Kidney (tissue), 22 donors: Measurements from ENCODE around the gene REV3L. TPM values are rescaled to one million over a fixed set of nuclear protein-coding genes. Genes with fewer than 3 reads are reported as not detected.
A peak's percentile ranks its signal among the peaks of the same experiment; 100 is the strongest.

Experiments used
- DNase-seq, 5 donors: peaks; one replicate each; pipeline ENCODE4 v3.0.0-alpha.2; 2013 to 2020
- FAIRE-seq: peaks from 2 replicates; lab custom pipeline; 2012; peaks lifted over from hg19 to GRCh38; lab: Jason Lieb, UNC
- H3K27ac ChIP-seq, 2 donors: one replicate each; pipeline ENCODE4 v1.7.0; 2013; ENCODE audit warnings: low read depth in 2 of 2, low read length in 2 of 2, inconsistent platforms in 1 of 2
- H3K27me3 ChIP-seq: one replicate; pipeline ENCODE4 v1.7.1; 2013; ENCODE audit warnings: low read length, inconsistent platforms; ENCODE audit not compliant: control insufficient read depth, insufficient read depth
- H3K36me3 ChIP-seq, 3 donors: one replicate each; pipeline versions ENCODE4 v1.7.0 to v1.7.1; 2013; ENCODE audit warnings: low read length in 3 of 3, control low read depth in 1 of 3, inconsistent platforms in 1 of 3; ENCODE audit not compliant: insufficient read depth in 3 of 3, control insufficient read depth in 2 of 3
- H3K4me1 ChIP-seq, 3 donors: one replicate each; pipeline versions ENCODE4 v1.7.0 to v1.7.1; 2013; ENCODE audit warnings: low read length in 3 of 3, inconsistent platforms in 1 of 3, low read depth in 1 of 3; ENCODE audit not compliant: control insufficient read depth in 2 of 3, insufficient read depth in 2 of 3
- H3K4me3 ChIP-seq, 3 donors: one replicate each; pipeline versions ENCODE4 v1.7.0 to v1.8.1; 2013; ENCODE audit warnings: low read length in 3 of 3, control low read depth in 1 of 3, inconsistent platforms in 1 of 3
- H3K9ac ChIP-seq, 3 donors: one replicate each; pipeline versions ENCODE4 v1.7.0 to v1.7.1; 2013; ENCODE audit warnings: low read length in 3 of 3, control low read depth in 1 of 3, inconsistent platforms in 1 of 3
- H3K9me3 ChIP-seq, 3 donors: one replicate each; pipeline versions ENCODE4 v1.7.0 to v1.7.1; 2013; ENCODE audit warnings: low read length in 3 of 3, control low read depth in 1 of 3, inconsistent platforms in 1 of 3; ENCODE audit not compliant: control insufficient read depth in 2 of 3, insufficient read depth in 1 of 3
- intact Hi-C: fragments of 100-400 bp; cut with DNase I; formaldehyde crosslinking; loops from one replicate; pipeline ENCODE4 v1.11.1; 2022
- long read RNA-seq, 10 donors: library from polyadenylated mRNA in 1 of 10; unstranded in 1 of 10; transcript quantifications; one replicate each; pipeline ENCODE4 v2.0.0 and lab custom pipeline, GENCODE V29; 2021 to 2026
- polyA plus RNA-seq: library from polyadenylated mRNA; stranded (reverse); fragments of 350-450 nt; fragmentation: Illumina TruSeq; extraction: RNeasy Lipid Tissue Mini Kit (QIAGEN cat#74804); gene quantifications from one replicate; pipeline ENCODE4 v1.2.3, GENCODE V29; 2014; ENCODE audit warnings: low read depth, low replicate concordance; ENCODE audit not compliant: insufficient read depth
- total RNA-seq: library from RNA; stranded (reverse); fragmentation: NEBNext Ultra II Directional; extraction: Animal tissue kit (Norgen Biotek cat#: 25700); gene quantifications from one replicate; pipeline ENCODE4 v1.2.1, GENCODE V29; 2021
- TF ChIP-seq, protein P1 (sequence below): IDR thresholded peaks from 3 replicates; pipeline ENCODE4 v1.5.1; 2012; ENCODE audit warnings: mild to moderate bottlenecking, moderate library complexity, borderline replicate concordance; ENCODE audit not compliant: insufficient read depth; ENCODE audit errors: extremely low read depth
- donor health status: control.
- donor health status: control.
- donor health status: control.
- donor health status: control.
- donor health status: control.
- donor health status: DM: yes; HTN: yes; CAD: no.
- donor health status: Normal renal cell carcinoma (clear cell type).

The REV3L gene, protein sequence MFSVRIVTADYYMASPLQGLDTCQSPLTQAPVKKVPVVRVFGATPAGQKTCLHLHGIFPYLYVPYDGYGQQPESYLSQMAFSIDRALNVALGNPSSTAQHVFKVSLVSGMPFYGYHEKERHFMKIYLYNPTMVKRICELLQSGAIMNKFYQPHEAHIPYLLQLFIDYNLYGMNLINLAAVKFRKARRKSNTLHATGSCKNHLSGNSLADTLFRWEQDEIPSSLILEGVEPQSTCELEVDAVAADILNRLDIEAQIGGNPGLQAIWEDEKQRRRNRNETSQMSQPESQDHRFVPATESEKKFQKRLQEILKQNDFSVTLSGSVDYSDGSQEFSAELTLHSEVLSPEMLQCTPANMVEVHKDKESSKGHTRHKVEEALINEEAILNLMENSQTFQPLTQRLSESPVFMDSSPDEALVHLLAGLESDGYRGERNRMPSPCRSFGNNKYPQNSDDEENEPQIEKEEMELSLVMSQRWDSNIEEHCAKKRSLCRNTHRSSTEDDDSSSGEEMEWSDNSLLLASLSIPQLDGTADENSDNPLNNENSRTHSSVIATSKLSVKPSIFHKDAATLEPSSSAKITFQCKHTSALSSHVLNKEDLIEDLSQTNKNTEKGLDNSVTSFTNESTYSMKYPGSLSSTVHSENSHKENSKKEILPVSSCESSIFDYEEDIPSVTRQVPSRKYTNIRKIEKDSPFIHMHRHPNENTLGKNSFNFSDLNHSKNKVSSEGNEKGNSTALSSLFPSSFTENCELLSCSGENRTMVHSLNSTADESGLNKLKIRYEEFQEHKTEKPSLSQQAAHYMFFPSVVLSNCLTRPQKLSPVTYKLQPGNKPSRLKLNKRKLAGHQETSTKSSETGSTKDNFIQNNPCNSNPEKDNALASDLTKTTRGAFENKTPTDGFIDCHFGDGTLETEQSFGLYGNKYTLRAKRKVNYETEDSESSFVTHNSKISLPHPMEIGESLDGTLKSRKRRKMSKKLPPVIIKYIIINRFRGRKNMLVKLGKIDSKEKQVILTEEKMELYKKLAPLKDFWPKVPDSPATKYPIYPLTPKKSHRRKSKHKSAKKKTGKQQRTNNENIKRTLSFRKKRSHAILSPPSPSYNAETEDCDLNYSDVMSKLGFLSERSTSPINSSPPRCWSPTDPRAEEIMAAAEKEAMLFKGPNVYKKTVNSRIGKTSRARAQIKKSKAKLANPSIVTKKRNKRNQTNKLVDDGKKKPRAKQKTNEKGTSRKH (N-terminal part only)
- 30.0 TPM for total RNA-seq
- 4.4 TPM for polyA plus RNA-seq
- long read RNA-seq, donor 1, result 0 reads
- long read RNA-seq, donor 2, result 0 reads
- long read RNA-seq, donor 3, result 0 reads
- long read RNA-seq, donor 4, result 0 reads
- long read RNA-seq, donor 5, result 0 reads
- long read RNA-seq, donor 6, result 0 reads
- long read RNA-seq, donor 7, partial matches to known transcripts, result 11 of 29 reads
- long read RNA-seq, donor 7, other reads (novel, unspliced or antisense), result 18 of 29 reads
- long read RNA-seq, donor 8, partial matches to known transcripts, result 5 of 5 reads
- long read RNA-seq, donor 8, other reads (novel, unspliced or antisense), result 0 of 5 reads
- long read RNA-seq, donor 9, result 0 reads
- long read RNA-seq, donor 10, partial matches to known transcripts, result 6 of 6 reads
- long read RNA-seq, donor 10, other reads (novel, unspliced or antisense), result 0 of 6 reads

DNA sequence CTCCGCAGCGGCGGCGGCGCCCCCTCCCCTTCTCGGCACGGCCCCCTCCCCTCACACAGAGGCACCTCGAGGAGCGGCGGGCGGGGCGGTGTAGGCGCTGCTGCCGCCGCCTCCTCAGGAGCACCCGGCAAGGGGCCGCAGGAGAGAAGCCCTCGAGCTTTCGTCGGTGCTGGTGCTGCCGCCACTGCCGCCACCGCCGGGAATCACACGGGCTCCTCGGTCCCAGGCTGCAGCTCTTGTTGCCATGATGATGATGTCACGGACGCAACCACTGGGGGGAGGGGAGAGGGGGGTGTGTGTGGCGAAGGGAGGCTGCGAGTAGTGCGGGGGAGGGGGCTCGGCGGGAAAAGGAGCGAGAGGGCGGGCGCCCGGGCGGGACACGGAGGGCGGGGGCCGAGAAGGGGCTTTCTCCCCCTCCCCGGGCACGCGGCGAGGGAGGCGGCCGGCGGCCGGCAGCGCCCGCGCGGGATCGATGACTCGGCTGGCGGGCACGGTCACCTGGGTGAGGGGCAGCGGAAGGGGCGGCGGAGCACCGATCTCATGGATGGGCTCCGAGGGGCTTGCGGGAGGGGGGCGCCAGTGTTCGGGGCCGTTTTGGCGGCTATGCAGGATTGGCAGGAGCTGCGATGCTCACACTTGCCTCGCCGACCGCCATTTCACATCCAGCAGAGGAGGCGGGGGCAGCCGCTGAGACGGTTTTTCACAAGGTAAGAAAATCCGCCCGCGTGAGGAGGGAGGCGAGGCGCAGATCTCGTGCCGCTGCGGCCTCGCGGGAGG lies at the start of gene REV3L:
Gene REV3L, minus strand, starts transcription at position 260 of the 777 bp plus-strand sequence. CDS start 330 bp downstream, outside the sequence.
- peak within 1 kb of the TSS; percentile 99 to 100 for H3K27ac ChIP-seq
- peaks cover 4 to 15% (median 12%) of the 10 kb centered on the region in 3 donors for H3K4me1 ChIP-seq
- H3K9me3 ChIP-seq, result no peaks in the 10 kb centered on the region
- no peak for FAIRE-seq
- peak; percentile 95 to 97 (median 96) for DNase-seq
- H3K4me3 ChIP-seq, result peak within 1 kb of the TSS; percentile 88 to 98 (median 90)
- H3K27me3 ChIP-seq, result no peaks in the 10 kb centered on the region
- TF ChIP-seq, protein P1, sequence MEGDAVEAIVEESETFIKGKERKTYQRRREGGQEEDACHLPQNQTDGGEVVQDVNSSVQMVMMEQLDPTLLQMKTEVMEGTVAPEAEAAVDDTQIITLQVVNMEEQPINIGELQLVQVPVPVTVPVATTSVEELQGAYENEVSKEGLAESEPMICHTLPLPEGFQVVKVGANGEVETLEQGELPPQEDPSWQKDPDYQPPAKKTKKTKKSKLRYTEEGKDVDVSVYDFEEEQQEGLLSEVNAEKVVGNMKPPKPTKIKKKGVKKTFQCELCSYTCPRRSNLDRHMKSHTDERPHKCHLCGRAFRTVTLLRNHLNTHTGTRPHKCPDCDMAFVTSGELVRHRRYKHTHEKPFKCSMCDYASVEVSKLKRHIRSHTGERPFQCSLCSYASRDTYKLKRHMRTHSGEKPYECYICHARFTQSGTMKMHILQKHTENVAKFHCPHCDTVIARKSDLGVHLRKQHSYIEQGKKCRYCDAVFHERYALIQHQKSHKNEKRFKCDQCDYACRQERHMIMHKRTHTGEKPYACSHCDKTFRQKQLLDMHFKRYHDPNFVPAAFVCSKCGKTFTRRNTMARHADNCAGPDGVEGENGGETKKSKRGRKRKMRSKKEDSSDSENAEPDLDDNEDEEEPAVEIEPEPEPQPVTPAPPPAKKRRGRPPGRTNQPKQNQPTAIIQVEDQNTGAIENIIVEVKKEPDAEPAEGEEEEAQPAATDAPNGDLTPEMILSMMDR, result no peak
- peak within 1 kb of the TSS; percentile 85 to 97 (median 93) for H3K9ac ChIP-seq
- no peaks in the 10 kb centered on the region for H3K36me3 ChIP-seq
- intact Hi-C loops, result no loop called here

DNA sequence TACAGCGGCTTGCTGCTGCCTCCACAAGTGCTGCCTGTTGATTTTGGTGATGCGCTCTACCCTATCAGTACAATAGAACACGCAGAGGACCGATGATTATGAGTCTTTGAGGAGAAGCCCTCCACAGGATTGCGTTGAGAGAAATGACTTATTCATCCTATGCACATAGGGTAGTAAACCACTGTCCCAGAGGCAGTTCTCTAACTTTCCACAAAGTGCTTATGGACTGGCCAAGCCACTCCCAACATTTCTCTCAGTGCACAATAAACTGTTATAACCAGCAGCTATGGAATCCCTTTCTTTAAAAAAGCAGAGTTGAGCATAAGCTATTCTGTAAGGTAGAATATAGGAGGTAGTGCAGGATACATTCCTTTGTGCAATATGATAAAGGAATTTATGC lies 48.2 kb upstream of the REV3L start:
- Histone ChIP-seq H3K27me3 (no peaks in the 10 kb centered on the region), H3K9me3 (no peaks in the 10 kb centered on the region), H3K4me3 (no peak overlapping the region), H3K4me1 (peaks cover 0 to 4% (median 2%) of the 10 kb centered on the region in 3 donors), H3K36me3 (no peaks in the 10 kb centered on the region), H3K27ac (no peak overlapping the region), H3K9ac (no peak overlapping the region)
- DNase-seq (no peak), FAIRE-seq (no peak)
- intact Hi-C loops, result no loop called here
- TF ChIP-seq, protein P1, result no peak
